GM10847 (cell line): ENCODE results near the gene GMDS.

Experiments used
- POLR2A ChIP-seq: IDR thresholded peaks from 2 replicates; pipeline ENCODE4 v1.6.1; 2011; ENCODE audit not compliant: insufficient read length; ENCODE audit errors: extremely low read depth

The GMDS gene

DNA sequence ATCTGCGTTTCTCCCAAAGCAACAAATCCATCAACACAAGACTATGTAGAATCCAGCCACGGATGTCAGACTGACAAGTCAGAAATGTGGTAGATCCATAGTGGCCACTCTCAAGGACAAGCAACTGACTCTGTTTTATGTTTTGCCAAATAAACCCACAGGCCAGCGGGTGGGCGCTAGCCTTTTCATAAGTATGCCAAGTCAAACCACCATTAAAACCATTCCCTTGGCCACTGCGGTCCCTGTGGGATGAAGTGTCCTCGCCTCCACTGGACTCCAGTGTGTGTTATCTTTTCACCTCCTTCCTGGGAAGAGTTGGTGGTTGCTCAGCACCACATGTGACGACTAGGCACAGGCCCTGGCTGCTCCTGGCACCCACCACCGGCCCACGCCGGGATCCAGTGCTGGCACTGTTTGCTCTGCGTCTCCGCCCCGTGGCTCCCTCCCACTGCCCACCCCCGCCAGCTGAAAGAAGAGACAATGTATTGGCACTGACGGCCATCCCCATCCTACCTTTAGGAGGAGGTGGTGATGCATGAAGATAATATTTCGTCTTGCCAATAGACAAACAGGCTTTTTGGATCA, 532.3 kb downstream of the GMDS start:
- no peak for TF ChIP-seq POLR2A

DNA sequence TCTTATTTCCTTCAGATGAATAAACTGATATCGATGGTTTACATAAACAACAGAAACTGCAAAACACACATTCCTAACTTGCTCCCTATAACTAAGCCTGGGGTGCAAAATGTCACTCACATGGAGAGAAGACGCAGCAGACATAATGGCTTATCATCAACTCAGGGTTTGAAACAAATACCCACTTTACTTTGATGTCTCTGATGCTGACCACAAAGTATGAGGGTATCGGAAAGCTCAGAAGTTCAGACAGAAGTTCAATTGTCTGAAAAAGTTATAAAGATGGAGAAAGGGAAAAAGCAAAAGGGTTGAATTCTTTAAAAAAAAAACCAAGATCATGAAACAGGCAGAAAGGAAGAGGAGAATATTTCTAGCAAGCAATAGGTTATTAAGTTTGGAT, 533.0 kb downstream of the GMDS start:
- no peak for TF ChIP-seq POLR2A

DNA sequence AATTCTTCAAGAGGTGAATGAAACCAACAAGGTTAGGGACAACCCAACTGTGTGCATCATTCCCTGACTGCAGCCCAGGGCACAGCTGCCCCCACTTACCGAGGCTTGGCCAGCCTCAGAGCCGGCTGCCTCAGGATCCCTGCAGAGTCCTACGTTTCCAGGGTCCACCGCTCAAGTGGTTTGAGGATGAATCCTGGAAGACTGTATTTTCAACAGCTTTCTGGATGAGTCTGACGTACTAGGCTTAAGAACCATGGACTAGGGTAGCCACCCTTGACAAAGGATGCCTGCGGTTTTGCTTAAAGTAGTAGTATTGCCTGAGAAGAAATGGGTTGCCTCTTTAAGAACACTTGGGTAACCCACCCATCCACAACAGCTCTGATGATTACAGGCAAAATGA, 534.3 kb downstream of the GMDS start:
- TF ChIP-seq POLR2A, result no peak

GRCh38 chr6:1709234-1709641, 536.2 kb downstream of the GMDS start:
- TF ChIP-seq POLR2A, result no peak

DNA sequence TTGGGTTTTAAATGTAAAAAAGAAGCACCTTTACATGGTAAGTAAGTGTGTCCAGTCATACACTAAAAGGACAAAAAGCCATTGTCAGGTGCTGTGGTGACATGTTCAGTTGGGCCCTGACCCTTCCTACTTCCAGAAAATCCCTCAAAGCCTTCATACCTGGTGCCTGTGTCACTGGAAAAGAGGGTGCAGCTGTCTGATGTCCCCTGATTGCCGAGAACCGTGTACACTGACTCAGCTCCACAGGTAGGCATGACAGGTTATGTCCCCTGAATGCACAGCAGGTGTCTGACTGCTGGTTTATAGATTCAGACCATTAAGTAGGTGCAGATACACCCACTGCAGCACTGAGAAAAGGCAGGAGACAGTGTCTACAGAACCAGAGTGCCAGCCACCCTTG, 536.6 kb downstream of the GMDS start:
- no peak for TF ChIP-seq POLR2A

GRCh38 chr6:1708122-1708521, 537.3 kb downstream of the GMDS start:
- TF ChIP-seq POLR2A, result no peak

DNA sequence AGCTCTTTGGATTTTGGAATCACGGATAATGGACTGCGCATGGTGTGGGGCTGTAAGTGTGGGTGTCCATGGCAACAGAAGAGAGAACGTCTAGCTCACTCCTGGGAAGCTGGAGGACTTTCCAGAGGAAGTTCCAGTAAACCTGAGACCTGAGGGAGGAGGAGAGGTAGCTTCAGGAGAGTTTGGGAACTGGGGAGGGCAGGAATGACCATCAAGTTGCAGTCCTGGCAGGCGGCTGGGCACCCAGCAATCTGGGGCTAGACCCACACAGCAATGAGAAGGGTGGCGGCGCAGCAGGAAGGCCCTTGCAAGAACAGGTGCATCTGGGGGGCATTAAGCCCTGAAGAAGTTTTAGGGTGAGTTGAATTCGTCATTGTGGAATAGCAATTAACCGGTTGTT, 539.8 kb downstream of the GMDS start:
- TF ChIP-seq POLR2A, result no peak

DNA sequence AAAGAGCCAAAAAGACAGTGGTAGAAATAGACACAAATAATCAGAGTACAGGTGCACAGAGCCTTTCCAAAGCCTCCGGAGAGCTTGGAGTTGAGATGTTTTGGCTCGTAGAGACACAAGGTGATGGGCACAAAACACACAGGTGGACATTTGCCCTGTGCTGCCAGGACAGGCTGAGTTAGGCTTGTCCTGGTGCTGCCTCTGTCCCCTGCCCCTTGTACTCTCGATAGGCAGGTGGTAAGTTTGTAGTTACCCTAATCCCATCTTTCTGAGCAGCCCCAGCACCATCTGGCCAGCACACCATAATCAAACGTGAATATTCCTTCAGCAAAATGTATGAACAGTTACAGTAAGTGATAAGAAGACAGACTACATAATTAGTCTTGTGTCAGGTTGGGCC, 540.2 kb downstream of the GMDS start:
- no peak for TF ChIP-seq POLR2A

GRCh38 chr6:1704711-1705110, 540.7 kb downstream of the GMDS start:
- no peak for TF ChIP-seq POLR2A

- no peak for TF ChIP-seq POLR2A
These were observed 541.5 kb downstream of the GMDS start for GRCh38 chr6:1703923-1704322.

DNA sequence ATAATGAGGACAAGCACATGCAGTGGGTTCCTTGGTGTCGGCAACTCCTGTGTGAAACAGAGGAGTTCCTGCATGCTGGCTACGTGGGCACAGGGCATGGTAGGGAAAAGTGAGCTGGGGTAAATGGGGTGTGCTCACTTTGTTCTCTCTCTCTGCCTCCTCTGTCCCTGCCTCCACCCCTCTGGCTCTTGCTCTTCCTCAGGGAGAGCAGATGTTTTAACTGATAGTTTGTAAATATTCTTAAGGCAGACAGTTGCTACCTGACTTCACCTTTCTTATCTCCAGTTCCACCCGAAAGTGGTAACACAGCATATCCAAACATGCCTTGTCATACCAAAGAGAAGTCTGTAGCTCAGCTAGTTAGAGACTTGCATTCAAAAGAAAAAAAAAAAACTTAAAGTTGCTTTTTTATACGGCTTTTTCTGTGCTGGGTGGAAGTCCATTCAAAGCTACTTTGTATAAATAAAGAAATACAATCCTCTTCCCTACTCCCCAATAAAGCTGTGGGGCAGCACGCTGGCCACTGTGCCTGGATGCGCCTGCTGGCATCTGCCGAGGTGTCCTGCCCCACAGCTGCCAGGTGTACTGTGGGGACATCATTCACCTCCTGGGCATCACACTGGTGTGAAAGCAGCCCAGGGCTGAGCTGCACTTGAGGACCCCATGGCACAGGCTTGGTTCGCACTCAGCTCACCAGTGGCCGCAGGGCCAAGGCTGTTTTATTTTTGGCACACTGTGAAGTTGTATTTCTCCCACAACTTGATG, 542.1 kb downstream of the GMDS start:
- no peak for TF ChIP-seq POLR2A

DNA sequence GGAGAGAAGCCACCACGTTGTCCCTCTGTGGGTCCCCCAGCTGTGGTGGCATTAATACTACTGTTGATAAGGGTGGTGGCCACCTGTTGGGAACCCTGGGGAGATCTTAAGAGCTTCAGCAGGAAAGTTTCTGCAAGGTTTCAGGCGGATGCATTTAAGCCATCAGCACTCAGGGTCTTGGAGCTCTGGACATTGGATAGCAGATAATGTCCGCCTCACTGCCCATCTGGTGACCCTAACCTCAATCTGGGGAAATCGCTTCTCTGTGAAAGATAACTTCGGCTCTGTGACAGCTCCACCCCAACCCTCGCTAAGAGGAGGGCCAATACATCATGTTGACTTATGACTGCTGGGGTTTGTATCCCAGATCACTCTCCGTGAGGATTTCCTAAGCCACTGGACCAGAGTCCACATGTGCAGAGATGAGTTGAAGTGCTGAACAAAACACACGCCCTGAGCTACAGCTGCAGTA, 542.8 kb downstream of the GMDS start:
- no peak for TF ChIP-seq POLR2A

GRCh38 chr6:1701668-1702353, 543.6 kb downstream of the GMDS start:
- TF ChIP-seq POLR2A, result no peak

GRCh38 chr6:1700278-1700967, 545.0 kb downstream of the GMDS start:
- no peak for TF ChIP-seq POLR2A

GRCh38 chr6:1698527-1698926, 546.9 kb downstream of the GMDS start:
- no peak for TF ChIP-seq POLR2A

GRCh38 chr6:1697688-1698351, 547.6 kb downstream of the GMDS start:
- TF ChIP-seq POLR2A, result no peak

DNA sequence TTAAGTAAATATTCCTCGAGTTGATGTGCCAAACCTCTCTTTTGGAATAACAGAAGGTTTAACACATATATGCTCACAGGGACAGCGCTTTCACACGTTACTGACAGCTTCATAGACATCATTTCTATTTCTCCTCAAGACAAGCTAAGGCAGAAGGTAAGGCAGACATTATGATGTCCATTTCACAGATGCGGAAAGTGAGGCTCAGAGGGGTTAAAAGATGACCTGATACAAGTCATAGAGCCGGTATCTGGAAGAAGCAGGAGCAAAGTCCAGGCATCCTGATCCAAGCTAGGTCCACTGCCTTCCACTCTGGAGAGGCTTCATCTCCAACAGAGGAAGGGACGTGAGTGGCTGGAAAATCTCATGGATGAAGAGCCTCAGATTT, 548.9 kb downstream of the GMDS start:
- no peak for TF ChIP-seq POLR2A
